IPS-NIHi7 (cell line): ENCODE measurements around the gene FBXO22.
A peak's percentile ranks its signal among the peaks of the same experiment; 100 is the strongest.
"Not testable (repeated sequence)": the region's sequence is repeated elsewhere in the genome, so short reads cannot be mapped to it uniquely, and the experiment has no call there.

ENCODE experiments used
- DNase-seq: peaks from one replicate; pipeline ENCODE4 v3.0.0; 2012; ENCODE audit warnings: mixed read lengths; ENCODE audit errors: extremely low spot score

The FBXO22 gene

GRCh38 chr15:75920079-75920478 is 16.4 kb downstream of the FBXO22 start:
- no peak for DNase-seq

- DNase-seq, result no peak
Measured at GRCh38 chr15:75921732-75922703, 18.3 kb downstream of the FBXO22 start.

- DNase-seq, result no peak
Measured at GRCh38 chr15:75923756-75924155, 20.1 kb downstream of the FBXO22 start.

- DNase-seq, result no peak
Measured at GRCh38 chr15:75924576-75924975, 20.9 kb downstream of the FBXO22 start.

GRCh38 chr15:75925440-75925839 is 21.8 kb downstream of the FBXO22 start:
- DNase-seq, result no peak

- DNase-seq, result no peak
Measured at GRCh38 chr15:75926931-75927330, 23.3 kb downstream of the FBXO22 start.

- DNase-seq, result no peak
Measured at GRCh38 chr15:75927601-75928000, 23.9 kb downstream of the FBXO22 start.

- peak; percentile 62 for DNase-seq
Measured at GRCh38 chr15:75928680-75929608, 25.3 kb downstream of the FBXO22 start.

GRCh38 chr15:75929799-75930565 is 26.3 kb downstream of the FBXO22 start:
- DNase-seq, result no peak

GRCh38 chr15:75930866-75931265 is 27.2 kb downstream of the FBXO22 start:
- DNase-seq, result no peak

GRCh38 chr15:75942464-75942863 is 38.8 kb downstream of the FBXO22 start:
- DNase-seq, result no peak

GRCh38 chr15:75943246-75943645 is 39.6 kb downstream of the FBXO22 start:
- DNase-seq, result no peak

GRCh38 chr15:75943713-75944215 is 40.1 kb downstream of the FBXO22 start:
- no peak for DNase-seq

GRCh38 chr15:75945953-75946352 is 42.3 kb downstream of the FBXO22 start:
- DNase-seq, result no peak

- no peak for DNase-seq
Measured at GRCh38 chr15:75947092-75947491, 43.4 kb downstream of the FBXO22 start.

GRCh38 chr15:75948761-75949296 is 45.2 kb downstream of the FBXO22 start:
- DNase-seq, result no peak

- no peak for DNase-seq
Measured at GRCh38 chr15:75952525-75952924, 48.8 kb downstream of the FBXO22 start.

GRCh38 chr15:75955720-75956119 is 52.0 kb downstream of the FBXO22 start:
- DNase-seq, result no peak

GRCh38 chr15:75961331-75961730 is 57.7 kb downstream of the FBXO22 start:
- DNase-seq, result no peak

- no peak for DNase-seq
Measured at GRCh38 chr15:75966073-75966472, 62.4 kb downstream of the FBXO22 start.

GRCh38 chr15:75976766-75977165 is 73.1 kb downstream of the FBXO22 start:
- not testable (repeated sequence) for DNase-seq
